SK-N-SH (cell line): ENCODE results near the gene DOHH. TPM values are rescaled to one million over a fixed set of nuclear protein-coding genes. Genes with fewer than 3 reads are reported as not detected.

Experiments
- CTCF ChIA-PET: fragments of 300-600, 350-600 bp; formaldehyde crosslinking; extraction: SDS; loops from one replicate; lab custom pipeline; 2021; lab: Yijun Ruan, JAX
- POLR2A ChIA-PET: fragments of 350-600 bp; sonication (Branson Sonifier 250); formaldehyde crosslinking; extraction: SDS; loops from one replicate; lab custom pipeline; 2020; ENCODE audit warnings: antibody characterized with exemption, inconsistent platforms; lab: Yijun Ruan, JAX
- DNase-seq: peaks from one replicate; pipeline ENCODE4 v3.0.0; 2012
- H2AFZ ChIP-seq: fragments of 200-600 bp; sonication (generic); 2 replicates; pipeline ENCODE4 v1.8.1; 2016; ENCODE audit warnings: antibody characterized with exemption, mild to moderate bottlenecking, low read depth
- H3F3A ChIP-seq: fragments of 200-600 bp; sonication (generic); replicated peaks from 2 replicates; pipeline ENCODE3; 2016; ENCODE audit warnings: antibody characterized with exemption, mild to moderate bottlenecking; ENCODE audit not compliant: insufficient read depth
- H3K27ac ChIP-seq, 2 experiments: fragments of 200-500 bp in 1 of 2; fragments of 200-600 bp in 1 of 2; sonication (Bioruptor generic) in 1 of 2; sonication (generic), shearing (Covaris generic) in 1 of 2; 2 replicates each; pipeline versions ENCODE4 v1.5.1 to v1.6.1; 2014 to 2016; ENCODE audit warnings: low read depth in 2 of 2, inconsistent platforms in 1 of 2, low read length in 1 of 2, mild to moderate bottlenecking in 1 of 2, mixed read lengths in 1 of 2
- H3K27me3 ChIP-seq: fragments of 200-600 bp; sonication (generic), shearing (Covaris generic); 2 replicates; pipeline ENCODE4 v1.6.1; 2016; ENCODE audit warnings: mixed run types; ENCODE audit not compliant: insufficient read depth
- H3K36me3 ChIP-seq, 2 experiments: fragments of 200-500 bp in 1 of 2; fragments of 200-600 bp in 1 of 2; sonication (Bioruptor generic) in 1 of 2; sonication (generic) in 1 of 2; replicated peaks in 1 of 2; 2 replicates each; pipeline versions ENCODE3 to v1.5.1; 2014 to 2016; ENCODE audit warnings: low read length in 1 of 2, mild to moderate bottlenecking in 1 of 2; ENCODE audit not compliant: insufficient read depth in 2 of 2, control insufficient read depth in 1 of 2
- H3K4me1 ChIP-seq, 2 experiments: fragments of 200-500 bp in 1 of 2; fragments of 200-600 bp in 1 of 2; sonication (Bioruptor generic) in 1 of 2; sonication (generic), shearing (Covaris generic) in 1 of 2; 2 replicates each; pipeline versions ENCODE4 v1.5.1 to v1.6.1; 2014 to 2016; ENCODE audit warnings: low read depth in 1 of 2, low read length in 1 of 2, mixed run types in 1 of 2; ENCODE audit not compliant: insufficient read depth in 2 of 2, control insufficient read depth in 1 of 2
- H3K4me2 ChIP-seq: fragments of 200-600 bp; sonication (generic), shearing (Covaris generic); 2 replicates; pipeline ENCODE4 v1.6.1; 2017; ENCODE audit warnings: mixed run types
- H3K4me3 ChIP-seq, 2 experiments: fragments of 200-500 bp in 1 of 2; fragments of 200-600 bp in 1 of 2; sonication (Bioruptor generic) in 1 of 2; sonication (generic), shearing (Covaris generic) in 1 of 2; 2 replicates each; pipeline versions ENCODE4 v1.5.1 to v1.8.1; 2014 to 2016; ENCODE audit warnings: low read depth in 2 of 2, inconsistent platforms in 1 of 2, low read length in 1 of 2, mild to moderate bottlenecking in 1 of 2, mixed read lengths in 1 of 2, moderate library complexity in 1 of 2
- H3K79me2 ChIP-seq: fragments of 200-600 bp; sonication (generic); 2 replicates; pipeline ENCODE4 v1.8.1; 2017; ENCODE audit warnings: mild to moderate bottlenecking; ENCODE audit not compliant: insufficient read depth
- H3K9ac ChIP-seq: fragments of 200-600 bp; sonication (generic); 2 replicates; pipeline ENCODE4 v1.6.1; 2017; ENCODE audit warnings: mixed run types
- H3K9me2 ChIP-seq: fragments of 200-600 bp; sonication (generic); 2 replicates; pipeline ENCODE4 v1.6.1; 2017; ENCODE audit warnings: mixed run types
- H3K9me3 ChIP-seq: fragments of 200-600 bp; sonication (generic); 2 replicates; pipeline ENCODE4 v1.6.1; 2017; ENCODE audit warnings: mixed run types, mild to moderate bottlenecking, moderate library complexity
- H4K20me1 ChIP-seq: fragments of 200-600 bp; sonication (generic); 2 replicates; pipeline ENCODE4 v1.6.1; 2017; ENCODE audit warnings: mild to moderate bottlenecking, mixed run types; ENCODE audit not compliant: insufficient read depth
- FOXM1 ChIP-seq: IDR thresholded peaks from 2 replicates; pipeline ENCODE4 v1.4.0; 2012; ENCODE audit warnings: low read depth, mild to moderate bottlenecking
- GABPA ChIP-seq: IDR thresholded peaks from 2 replicates; pipeline ENCODE4 v1.4.0; 2012; ENCODE audit warnings: low read depth, mild to moderate bottlenecking
- GATA2 ChIP-seq: sonication (generic); formaldehyde crosslinking; IDR thresholded peaks from 2 replicates; pipeline ENCODE4 v1.5.0; 2020; ENCODE audit warnings: mild to moderate bottlenecking, missing genetic modification reagents
- JUND ChIP-seq: IDR thresholded peaks from 2 replicates; pipeline ENCODE4 v1.4.0; 2012
- MAX ChIP-seq: IDR thresholded peaks from 2 replicates; pipeline ENCODE4 v1.4.0; 2012; ENCODE audit warnings: low read depth
- NRF1 ChIP-seq: IDR thresholded peaks from 2 replicates; pipeline ENCODE4 v1.6.1; 2012; ENCODE audit warnings: low read depth, mild to moderate bottlenecking, low read length
- PBX3 ChIP-seq: IDR thresholded peaks from 2 replicates; pipeline ENCODE4; 2012
- POLR2AphosphoS5 ChIP-seq: IDR thresholded peaks from 2 replicates; pipeline ENCODE4 v1.6.1; 2012; ENCODE audit warnings: low read depth, low read length
- RCOR1 ChIP-seq: fragments of 150-350 bp; IDR thresholded peaks from 2 replicates; pipeline ENCODE4 v1.6.1; 2017; ENCODE audit warnings: antibody characterized with exemption, low read length
- RXRA ChIP-seq: IDR thresholded peaks from 2 replicates; pipeline ENCODE4 v1.4.0; 2012; ENCODE audit warnings: low read depth, mild to moderate bottlenecking, borderline replicate concordance
- SMC3 ChIP-seq: IDR thresholded peaks from 2 replicates; pipeline ENCODE4 v1.6.1; 2012; ENCODE audit warnings: low read depth, low read length, improper control_type of control experiment
- TEAD4 ChIP-seq: IDR thresholded peaks from 2 replicates; pipeline ENCODE4 v1.4.0; 2012; ENCODE audit warnings: mild to moderate bottlenecking, borderline replicate concordance; ENCODE audit not compliant: insufficient read depth
- USF2 ChIP-seq: fragments of 150-350 bp; IDR thresholded peaks from 2 replicates; pipeline ENCODE4 v1.6.1; 2017; ENCODE audit warnings: antibody characterized with exemption, low read length, low read depth, borderline replicate concordance
- YY1 ChIP-seq: IDR thresholded peaks from 2 replicates; pipeline ENCODE4 v1.4.0; 2012; ENCODE audit warnings: low read depth, mild to moderate bottlenecking
- ZBTB33 ChIP-seq: IDR thresholded peaks from 2 replicates; pipeline ENCODE4 v1.4.0; 2012; ENCODE audit warnings: low read depth, borderline replicate concordance
- WGBS: methylation state at CpG from one replicate; pipeline ENCODE4 v1.1.6; 2017; ENCODE audit warnings: low lambda C conversion rate; 5-methylcytosine and 5-hydroxymethylcytosine counted together
- polyA plus RNA-seq, 3 experiments: library from polyadenylated mRNA; depleted of rRNA; stranded (reverse); fragments of >200 nt; gene quantifications; 2 replicates each; pipeline ENCODE4 v1.2.3, GENCODE V29; 2012

DOHH gene
- polyA plus RNA-seq, 1 of the 3 experiments (the other 2 are of a cell fraction): 14.3 TPM

GRCh38 chr19:3462991-3463713 is 37.3 kb downstream of the DOHH start:
- no peaks in the 10 kb centered on the region for H3K27me3 ChIP-seq
- H3K79me2 ChIP-seq: 0 out of 2 replicates have a peak, but pooled peaks cover 10% of the 10 kb centered on the region
- H3K9me2 ChIP-seq: no peaks in the 10 kb centered on the region
- no peak overlapping the region for H3K4me2 ChIP-seq
- H3K4me1 ChIP-seq: peaks cover 8 to 19% of the 10 kb centered on the region in 2 experiments; a peak in 2 of 4 replicates
- H2AFZ ChIP-seq: no peak overlapping the region
- WGBS: 97% methylated on average over 43 of the region's 58 CpGs
- no peak for TF ChIP-seq RCOR1
- TF ChIP-seq USF2: no peak
- no peak for TF ChIP-seq POLR2AphosphoS5
- no peak for TF ChIP-seq ZBTB33
- no peak for TF ChIP-seq NRF1
- TF ChIP-seq MAX: no peak
- TF ChIP-seq JUND: no peak
- no peak for TF ChIP-seq GATA2 (CRISPR knock-in tag)
- peaks cover 4% of the 10 kb centered on the region for H3F3A ChIP-seq
- H3K4me3 ChIP-seq: no peak overlapping the region
- peaks cover 6 to 12% of the 10 kb centered on the region in 2 experiments for H3K36me3 ChIP-seq
- no peak overlapping the region for H3K27ac ChIP-seq
- POLR2A ChIA-PET: no interaction called here
- CTCF ChIA-PET: interaction anchor here (0.7 to 1.7 kb wide), 3 partner anchors 10 to 119 kb away, joined by 3 to 7 read pairs (median 3); no protein-coding TSS in a partner anchor
- no peak overlapping the region for H3K9ac ChIP-seq
- peaks cover 13% of the 10 kb centered on the region; the same call in 1 of the 2 replicates for H4K20me1 ChIP-seq
- no peaks in the 10 kb centered on the region for H3K9me3 ChIP-seq
- no peak for DNase-seq

- H3K4me2 ChIP-seq: peak overlapping the region; percentile 47; the same call in 1 of the 2 replicates
- no peak for DNase-seq
- peak overlapping the region; percentile 67 to 95 for H3K27ac ChIP-seq
- H3F3A ChIP-seq: peaks cover 6% of the 10 kb centered on the region
- H3K36me3 ChIP-seq: peaks cover 9 to 21% of the 10 kb centered on the region in 2 experiments
- no peak overlapping the region for H3K9ac ChIP-seq
- ChIA-PET CTCF (interaction anchor here (0.9 to 2.8 kb wide), 5 partner anchors 10 to 114 kb away, joined by 3 to 11 read pairs (median 5); no protein-coding TSS in a partner anchor), POLR2A (no interaction called here)
- H2AFZ ChIP-seq: no peak overlapping the region
- peaks cover 22% of the 10 kb centered on the region for H4K20me1 ChIP-seq
- H3K79me2 ChIP-seq: peaks cover 14% of the 10 kb centered on the region; the same call in 1 of the 2 replicates
- H3K9me3 ChIP-seq: no peaks in the 10 kb centered on the region
- TF ChIP-seq SMC3 (no peak), GABPA (no peak), JUND (no peak), PBX3 (no peak), YY1 (no peak), RXRA (no peak), TEAD4 (no peak), FOXM1 (no peak)
- H3K4me1 ChIP-seq: peaks cover 8 to 32% of the 10 kb centered on the region in 2 experiments; a peak in 2 of 4 replicates
- H3K27me3 ChIP-seq: no peaks in the 10 kb centered on the region
- no peaks in the 10 kb centered on the region for H3K9me2 ChIP-seq
- 88% methylated on average over 10 of the region's 15 CpGs for WGBS
- no peak overlapping the region for H3K4me3 ChIP-seq
Measured at GRCh38 chr19:3459965-3460582, 40.4 kb downstream of the DOHH start.
